Measurements from ENCODE around the gene ATF3. TPM values are rescaled to one million over a fixed set of nuclear protein-coding genes. Genes with fewer than 3 reads are reported as not detected.

ATF3 gene
- total RNA-seq, 1 experiment from 2014 or later, result 43.2 TPM

DNA sequence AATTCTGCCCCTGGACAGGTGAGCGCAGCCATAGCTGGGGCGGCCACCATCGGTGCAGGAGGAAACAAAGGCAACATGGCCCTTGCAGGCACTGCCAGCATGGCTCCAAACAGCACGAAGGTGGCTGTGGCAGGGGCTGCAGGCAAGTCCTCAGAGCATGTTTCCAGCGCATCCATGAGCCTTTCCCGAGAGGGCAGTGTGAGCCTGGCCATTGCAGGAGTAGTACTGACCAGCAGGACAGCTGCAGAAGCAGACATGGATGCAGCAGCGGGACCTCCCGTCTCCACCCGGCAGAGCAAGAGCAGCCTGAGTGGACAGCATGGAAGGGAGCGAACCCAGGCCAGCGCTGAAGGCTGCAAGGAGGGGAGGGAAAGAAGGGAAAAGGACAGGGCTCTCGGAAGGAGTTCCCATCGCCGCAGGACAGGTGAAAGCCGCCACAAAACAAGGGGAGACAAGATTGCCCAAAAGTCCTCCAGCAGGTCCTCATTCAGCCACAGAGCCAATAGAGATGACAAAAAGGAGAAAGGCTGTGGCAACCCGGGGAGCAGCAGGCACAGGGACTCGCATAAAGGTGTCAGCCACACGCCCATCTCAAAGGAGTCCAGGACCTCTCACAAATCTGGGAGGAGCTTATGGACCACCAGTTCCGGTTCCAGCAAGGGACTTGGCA lies 17.4 kb downstream of the ATF3 start:
- intact Hi-C loops (cut with micrococcal nuclease), result no loop called here
- Histone ChIP-seq H3K79me2 (ENCODE audit: insufficient read depth, low read length) (no peaks in the 10 kb centered on the region), H3K27ac (ENCODE audit: low read depth, low read length) (no peak overlapping the region), H3K4me2 (ENCODE audit: low read length) (no peak overlapping the region), H3K36me3 (ENCODE audit: control insufficient read depth in 1 of 2, insufficient read depth in 2 of 2, low read length in 2 of 2) (0 out of 4 replicates have a peak, but pooled peaks cover 0 to under 1% of the 10 kb centered on the region in 2 experiments), H3K9ac (ENCODE audit: low read length) (no peak overlapping the region), H3K9me3 (ENCODE audit: control insufficient read depth in 1 of 2, insufficient read depth in 1 of 2, low read depth in 1 of 2, low read length in 2 of 2) (no peaks in the 10 kb centered on the region), H3K4me1 (ENCODE audit: control insufficient read depth in 1 of 2, insufficient read depth in 2 of 2, low read length in 2 of 2) (peaks cover 0 to 8% of the 10 kb centered on the region in 2 experiments; a peak in 1 of 4 replicates), H2AFZ (ENCODE audit: low read depth, low read length, poor library complexity, severe bottlenecking) (no peak overlapping the region), H3K9me2 (ENCODE audit: insufficient read depth) (no peaks in the 10 kb centered on the region), H3K4me3 (replicated peaks in 1 of 2; ENCODE audit: low read depth in 1 of 2, low read length in 2 of 2) (no peak overlapping the region), H4K20me1 (ENCODE audit: insufficient read depth) (no peaks in the 10 kb centered on the region), H3K27me3 (ENCODE audit: insufficient read depth, low read length) (no peaks in the 10 kb centered on the region)
- ChIA-PET CTCF (no interaction called here), RAD21 (ENCODE audit: low non-redundant PET in 1 of 2, low total read pairs in 2 of 2, uncharacterized antibody in 2 of 2, unreplicated experiment in 2 of 2) (no interaction called here), POLR2A (interaction anchor here (1.7 kb wide), 1 partner anchor 17 kb away, joined by 4 read pairs; the partner anchor contains the start of gene ATF3)
- DNase-seq (ENCODE audit: low read depth, low spot score), result no peak
- TF ChIP-seq, protein P1, sequence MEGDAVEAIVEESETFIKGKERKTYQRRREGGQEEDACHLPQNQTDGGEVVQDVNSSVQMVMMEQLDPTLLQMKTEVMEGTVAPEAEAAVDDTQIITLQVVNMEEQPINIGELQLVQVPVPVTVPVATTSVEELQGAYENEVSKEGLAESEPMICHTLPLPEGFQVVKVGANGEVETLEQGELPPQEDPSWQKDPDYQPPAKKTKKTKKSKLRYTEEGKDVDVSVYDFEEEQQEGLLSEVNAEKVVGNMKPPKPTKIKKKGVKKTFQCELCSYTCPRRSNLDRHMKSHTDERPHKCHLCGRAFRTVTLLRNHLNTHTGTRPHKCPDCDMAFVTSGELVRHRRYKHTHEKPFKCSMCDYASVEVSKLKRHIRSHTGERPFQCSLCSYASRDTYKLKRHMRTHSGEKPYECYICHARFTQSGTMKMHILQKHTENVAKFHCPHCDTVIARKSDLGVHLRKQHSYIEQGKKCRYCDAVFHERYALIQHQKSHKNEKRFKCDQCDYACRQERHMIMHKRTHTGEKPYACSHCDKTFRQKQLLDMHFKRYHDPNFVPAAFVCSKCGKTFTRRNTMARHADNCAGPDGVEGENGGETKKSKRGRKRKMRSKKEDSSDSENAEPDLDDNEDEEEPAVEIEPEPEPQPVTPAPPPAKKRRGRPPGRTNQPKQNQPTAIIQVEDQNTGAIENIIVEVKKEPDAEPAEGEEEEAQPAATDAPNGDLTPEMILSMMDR (IDR thresholded peaks at IDR 0.05 in 2 of 3, conservative IDR thresholded peaks at IDR 0.05 in 1 of 3; ENCODE audit: borderline replicate concordance in 1 of 3, insufficient read depth in 1 of 3, low read depth in 2 of 3, low read length in 2 of 3), result no peak
- TF ChIP-seq SRF (IDR thresholded peaks at IDR 0.05; ENCODE audit: low read depth), result no peak
- TF ChIP-seq FOSL1 (IDR thresholded peaks at IDR 0.05; ENCODE audit: low read depth), result no peak
- no peak for TF ChIP-seq EZH2 (IDR thresholded peaks at IDR 0.05)
- TF ChIP-seq, protein P2, sequence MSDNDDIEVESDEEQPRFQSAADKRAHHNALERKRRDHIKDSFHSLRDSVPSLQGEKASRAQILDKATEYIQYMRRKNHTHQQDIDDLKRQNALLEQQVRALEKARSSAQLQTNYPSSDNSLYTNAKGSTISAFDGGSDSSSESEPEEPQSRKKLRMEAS (IDR thresholded peaks at IDR 0.05), result no peak
- TF ChIP-seq ZFX (IDR thresholded peaks at IDR 0.05), result no peak
- TF ChIP-seq ELF1 (IDR thresholded peaks at IDR 0.05; ENCODE audit: borderline replicate concordance, low read depth), result no peak
- TF ChIP-seq EZH2phosphoT487 (IDR thresholded peaks at IDR 0.05; ENCODE audit: borderline replicate concordance), result no peak
- no peak for TF ChIP-seq SIN3A (IDR thresholded peaks at IDR 0.05; ENCODE audit: low read depth)
- TF ChIP-seq RAD21 (IDR thresholded peaks at IDR 0.05; ENCODE audit: low read depth), result no peak
- no peak for TF ChIP-seq EGR1 (IDR thresholded peaks at IDR 0.05; ENCODE audit: low read depth)
- no peak for TF ChIP-seq CBX3 (IDR thresholded peaks at IDR 0.05; ENCODE audit: low read depth)
- no peak for TF ChIP-seq ZNF274 (IDR thresholded peaks at IDR 0.05; ENCODE audit: low read depth, low read length)
- TF ChIP-seq SP1 (IDR thresholded peaks at IDR 0.05; ENCODE audit: low read depth), result no peak
- ATAC-seq, result no peak
- BruUV-seq (replicated peaks), result no TSS peak
